ENCODE results near the gene EDEM2.

EDEM2 gene

DNA sequence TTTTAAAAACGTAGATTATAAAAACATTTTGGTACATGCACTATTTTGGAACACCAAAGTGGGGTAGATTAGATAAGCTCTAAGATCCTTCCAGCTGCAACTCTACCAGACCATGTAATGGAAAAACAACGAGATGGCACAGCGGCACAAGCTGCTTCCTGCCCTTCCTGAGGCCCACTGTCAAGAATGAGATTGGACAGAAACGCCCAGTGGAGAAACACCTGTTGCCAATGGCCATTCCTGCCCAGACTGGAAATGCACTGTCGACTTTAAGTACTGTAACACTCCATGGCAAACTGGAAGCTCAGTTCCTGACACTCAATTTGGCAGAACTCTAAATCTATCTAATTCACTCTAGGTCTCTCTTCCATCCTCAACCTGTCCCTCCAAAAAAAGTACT is 21.4 kb downstream of the EDEM2 start:
- Histone ChIP-seq H3K36me3 (ENCODE audit: control insufficient read depth, insufficient read depth, low read length) (peaks cover 24% of the 10 kb centered on the region), H3K4me3 (replicated peaks; ENCODE audit: low read depth, low read length) (no peak overlapping the region)
- TF ChIP-seq, protein P1, sequence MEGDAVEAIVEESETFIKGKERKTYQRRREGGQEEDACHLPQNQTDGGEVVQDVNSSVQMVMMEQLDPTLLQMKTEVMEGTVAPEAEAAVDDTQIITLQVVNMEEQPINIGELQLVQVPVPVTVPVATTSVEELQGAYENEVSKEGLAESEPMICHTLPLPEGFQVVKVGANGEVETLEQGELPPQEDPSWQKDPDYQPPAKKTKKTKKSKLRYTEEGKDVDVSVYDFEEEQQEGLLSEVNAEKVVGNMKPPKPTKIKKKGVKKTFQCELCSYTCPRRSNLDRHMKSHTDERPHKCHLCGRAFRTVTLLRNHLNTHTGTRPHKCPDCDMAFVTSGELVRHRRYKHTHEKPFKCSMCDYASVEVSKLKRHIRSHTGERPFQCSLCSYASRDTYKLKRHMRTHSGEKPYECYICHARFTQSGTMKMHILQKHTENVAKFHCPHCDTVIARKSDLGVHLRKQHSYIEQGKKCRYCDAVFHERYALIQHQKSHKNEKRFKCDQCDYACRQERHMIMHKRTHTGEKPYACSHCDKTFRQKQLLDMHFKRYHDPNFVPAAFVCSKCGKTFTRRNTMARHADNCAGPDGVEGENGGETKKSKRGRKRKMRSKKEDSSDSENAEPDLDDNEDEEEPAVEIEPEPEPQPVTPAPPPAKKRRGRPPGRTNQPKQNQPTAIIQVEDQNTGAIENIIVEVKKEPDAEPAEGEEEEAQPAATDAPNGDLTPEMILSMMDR (IDR thresholded peaks at IDR 0.05; ENCODE audit: insufficient read depth, low read length, poor library complexity, severe bottlenecking) = no peak

DNA sequence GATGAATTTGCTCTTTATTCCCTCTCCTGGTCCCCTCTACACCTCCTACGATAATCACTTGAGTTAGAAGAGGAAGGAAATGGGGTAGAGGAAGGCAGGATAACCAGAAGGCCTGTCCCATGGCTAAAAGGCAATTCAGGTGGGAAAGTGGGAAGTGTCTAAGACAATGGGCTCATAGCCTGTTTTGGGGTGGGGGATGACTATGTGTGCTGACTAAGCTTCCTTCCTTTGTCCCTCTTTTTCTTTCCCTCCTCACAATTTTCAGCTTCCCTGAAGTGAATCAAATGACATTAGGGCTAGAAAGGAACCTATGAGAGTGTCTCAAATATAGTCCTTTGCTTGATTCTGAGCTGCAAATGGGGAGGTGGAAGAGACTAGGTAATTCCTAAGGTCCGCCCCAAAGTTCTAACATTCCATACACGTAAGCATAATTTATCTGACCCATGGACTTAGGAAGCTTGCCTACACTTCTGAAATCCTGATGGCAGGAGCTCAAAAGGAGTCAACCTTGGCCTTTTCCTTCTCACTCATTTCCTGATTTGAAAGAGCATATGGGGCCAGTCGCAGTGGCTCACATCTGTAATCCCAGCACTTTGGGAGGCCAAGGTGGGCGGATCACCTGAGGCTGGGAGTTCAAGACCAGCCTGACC is 24.3 kb downstream of the EDEM2 start:
- Histone ChIP-seq H3K27me3 (replicated peaks; ENCODE audit: control insufficient read depth, insufficient read depth, low read length) (no peaks in the 10 kb centered on the region), H3K4me3 (replicated peaks; ENCODE audit: low read depth, low read length) (no peak overlapping the region), H3K36me3 (ENCODE audit: control insufficient read depth, insufficient read depth, low read length) (peaks cover 27% of the 10 kb centered on the region)
- TF ChIP-seq, protein P1 (IDR thresholded peaks at IDR 0.05; ENCODE audit: insufficient read depth, low read length, poor library complexity, severe bottlenecking) = no peak
- DNase-seq (ENCODE audit: extremely low read depth, insufficient read length) = no peak

More for the DNA sequence above, 21.4 kb downstream of the EDEM2 start:
- no peak for DNase-seq (ENCODE audit: extremely low read depth, insufficient read length)
- no peaks in the 10 kb centered on the region for H3K27me3 ChIP-seq (replicated peaks; ENCODE audit: control insufficient read depth, insufficient read depth, low read length)

DNA sequence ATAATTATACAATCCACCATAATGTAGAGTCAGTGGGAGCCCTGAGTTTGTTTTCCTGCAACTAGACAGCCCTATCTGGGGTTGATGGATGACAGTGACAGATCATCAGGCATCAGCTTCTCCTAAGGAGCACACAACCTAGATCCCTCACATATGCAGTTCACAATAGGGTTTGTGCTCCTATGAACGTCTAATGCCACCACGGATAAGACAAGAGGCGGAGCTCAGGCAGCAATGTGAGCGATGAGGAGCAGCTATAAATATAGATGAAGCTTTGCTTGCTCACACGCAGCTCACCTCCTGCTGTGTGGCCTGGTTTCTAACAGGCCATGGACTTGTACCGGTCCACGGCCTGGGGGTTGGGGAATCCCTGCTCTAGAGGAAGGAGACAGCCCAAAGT is 25.9 kb downstream of the EDEM2 start:
- TF ChIP-seq, protein P1 (IDR thresholded peaks at IDR 0.05; ENCODE audit: insufficient read depth, low read length, poor library complexity, severe bottlenecking) = no peak
- no peak for DNase-seq (ENCODE audit: extremely low read depth, insufficient read length)
- Histone ChIP-seq H3K4me3 (replicated peaks; ENCODE audit: low read depth, low read length) (no peak overlapping the region), H3K27me3 (replicated peaks; ENCODE audit: control insufficient read depth, insufficient read depth, low read length) (no peaks in the 10 kb centered on the region), H3K36me3 (ENCODE audit: control insufficient read depth, insufficient read depth, low read length) (peaks cover 24% of the 10 kb centered on the region)

DNA sequence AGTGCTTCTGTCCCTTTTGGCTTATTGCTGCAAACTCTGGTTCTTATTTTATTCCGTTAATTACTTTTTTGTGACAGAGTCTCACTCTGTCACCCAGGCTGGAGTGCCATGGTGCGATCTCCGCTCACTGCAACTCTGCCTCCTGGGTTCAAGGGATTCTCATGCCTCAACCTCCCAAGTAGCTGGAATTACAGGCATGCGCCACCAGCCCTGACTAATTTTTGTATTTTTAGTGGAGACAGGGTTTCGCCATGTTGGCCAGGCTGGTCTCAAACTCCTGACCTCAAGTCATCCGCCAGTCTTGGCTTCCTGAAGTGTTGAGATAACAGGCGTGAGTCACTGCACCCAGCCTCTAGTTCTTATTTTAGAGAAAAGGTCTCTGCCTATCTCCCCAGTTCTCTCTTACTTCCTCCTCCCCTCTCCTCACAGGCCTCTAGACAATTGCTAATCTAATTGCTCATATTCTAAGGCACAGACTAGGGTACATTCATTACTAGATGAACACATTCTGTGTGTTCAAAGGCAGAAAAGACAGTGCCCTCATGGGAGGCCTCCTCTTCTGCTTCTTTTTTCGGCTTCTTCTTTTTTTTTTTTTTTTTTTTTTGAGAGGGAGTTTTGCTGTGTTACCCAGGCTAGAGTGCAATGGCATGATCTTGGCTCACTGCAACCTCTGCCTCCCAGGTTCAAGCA is 27.0 kb downstream of the EDEM2 start:
- H3K4me3 ChIP-seq (replicated peaks; ENCODE audit: low read depth, low read length) = no peak overlapping the region
- no peaks in the 10 kb centered on the region for H3K27me3 ChIP-seq (replicated peaks; ENCODE audit: control insufficient read depth, insufficient read depth, low read length)
- H3K36me3 ChIP-seq (ENCODE audit: control insufficient read depth, insufficient read depth, low read length) = peaks cover 26% of the 10 kb centered on the region
- TF ChIP-seq, protein P1 (IDR thresholded peaks at IDR 0.05; ENCODE audit: insufficient read depth, low read length, poor library complexity, severe bottlenecking) = no peak
- DNase-seq (ENCODE audit: extremely low read depth, insufficient read length) = no peak

DNA sequence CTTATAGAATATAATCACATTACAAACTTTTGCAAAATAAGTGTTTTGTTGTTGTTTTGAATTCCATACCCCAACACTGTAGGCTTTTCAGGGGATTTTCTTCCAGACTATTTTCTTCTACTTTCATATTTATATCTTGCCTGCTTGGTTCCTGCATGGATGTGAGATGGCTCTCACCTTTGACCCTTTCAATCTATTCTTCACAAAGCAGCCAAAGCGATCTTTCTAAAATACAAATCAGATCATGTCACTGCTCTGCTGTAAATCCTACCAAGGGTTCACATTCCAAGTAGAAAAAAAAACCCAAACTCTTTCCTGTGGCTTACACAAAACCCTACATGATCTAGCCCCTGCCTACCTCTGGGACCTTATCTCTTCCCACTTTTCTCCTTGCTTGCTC is 29.5 kb downstream of the EDEM2 start:
- no peak for DNase-seq (ENCODE audit: extremely low read depth, insufficient read length)
- H3K4me3 ChIP-seq (replicated peaks; ENCODE audit: low read depth, low read length) = no peak overlapping the region
- TF ChIP-seq, protein P1 (IDR thresholded peaks at IDR 0.05; ENCODE audit: insufficient read depth, low read length, poor library complexity, severe bottlenecking) = no peak
- no peaks in the 10 kb centered on the region for H3K27me3 ChIP-seq (replicated peaks; ENCODE audit: control insufficient read depth, insufficient read depth, low read length)
- H3K36me3 ChIP-seq (ENCODE audit: control insufficient read depth, insufficient read depth, low read length) = peaks cover 18% of the 10 kb centered on the region

Data from GM06990 (cell line).